ENCODE results near the gene VCL. TPM values are rescaled to one million over a fixed set of nuclear protein-coding genes. Genes with fewer than 3 reads are reported as not detected.

VCL gene
- total and polyA plus RNA-seq, 2 donors = 12.0 to 15.4 TPM

DNA sequence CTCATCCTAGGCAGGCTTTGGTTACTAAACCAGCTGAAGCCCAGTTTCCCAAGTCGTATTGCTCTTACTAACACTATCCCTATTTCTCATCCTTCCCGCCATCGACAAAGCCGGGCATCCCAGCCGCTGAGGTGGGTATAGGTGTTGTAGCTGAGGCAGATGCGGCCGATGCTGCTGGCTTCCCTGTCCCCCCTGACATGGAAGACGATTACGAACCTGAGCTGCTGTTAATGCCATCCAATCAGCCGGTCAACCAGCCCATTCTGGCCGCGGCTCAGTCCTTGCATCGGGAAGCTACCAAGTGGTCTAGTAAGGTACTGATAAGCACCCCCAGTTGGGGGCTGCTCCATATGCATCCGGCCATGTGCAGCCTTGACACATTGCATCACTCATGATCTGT lies 113.9 kb downstream of the VCL start:
- Histone ChIP-seq H3K27ac (ENCODE audit: low read depth in 1 of 2, low read length in 1 of 2) (no peak overlapping the region), H3K4me1 (ENCODE audit: control insufficient read depth in 2 of 2, insufficient read depth in 2 of 2, low read length in 2 of 2) (no peaks in the 10 kb centered on the region), H3K9me3 (ENCODE audit: control insufficient read depth in 2 of 2, insufficient read depth in 1 of 2, low read length in 1 of 2) (peaks cover 0 to 2% of the 10 kb centered on the region in 2 donors), H3K36me3 (ENCODE audit: control insufficient read depth in 2 of 2, insufficient read depth in 2 of 2, low read length in 1 of 2) (peaks cover 36 to 66% of the 10 kb centered on the region in 2 donors), H3K4me3 (ENCODE audit: low read length in 2 of 2) (no peak overlapping the region), H3K27me3 (ENCODE audit: control insufficient read depth in 2 of 2, insufficient read depth in 1 of 2, low read length in 1 of 2) (no peaks in the 10 kb centered on the region)
- WGBS = over 99% methylated on average over 14 of the region's 14 CpGs
- DNase-seq (ENCODE audit: low read depth in 6 of 9, low spot score in 9 of 9) = no peak

DNA sequence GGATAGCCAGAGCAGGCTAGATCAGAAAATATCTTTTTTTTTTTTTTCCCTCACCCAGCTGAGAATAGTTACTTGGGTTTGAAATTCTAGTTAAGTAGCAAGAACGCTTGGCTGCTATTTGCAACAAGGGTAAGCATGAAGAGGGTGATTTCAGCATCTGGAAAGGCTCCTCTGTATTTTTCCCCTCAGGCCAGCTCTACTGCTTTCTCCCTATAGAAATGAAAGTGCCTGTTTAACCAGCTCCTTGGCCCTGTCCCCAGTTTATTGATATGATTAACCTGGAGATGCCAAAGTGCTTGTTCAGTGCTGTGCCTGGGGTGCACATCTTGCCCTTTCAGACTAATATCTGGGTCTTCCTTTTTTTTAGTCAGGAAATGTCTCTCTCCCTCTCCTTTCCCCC lies 115.6 kb downstream of the VCL start:
- WGBS = 89% methylated on average over 1 of the region's 1 CpG
- DNase-seq (ENCODE audit: low read depth in 6 of 9, low spot score in 9 of 9) = no peak
- H3K4me1 ChIP-seq (ENCODE audit: control insufficient read depth in 2 of 2, insufficient read depth in 2 of 2, low read length in 2 of 2) = no peaks in the 10 kb centered on the region
- H3K27me3 ChIP-seq (ENCODE audit: control insufficient read depth in 2 of 2, insufficient read depth in 1 of 2, low read length in 1 of 2) = no peaks in the 10 kb centered on the region
- H3K27ac ChIP-seq (ENCODE audit: low read depth in 1 of 2, low read length in 1 of 2) = no peak overlapping the region
- peaks cover 0 to 2% of the 10 kb centered on the region in 2 donors for H3K9me3 ChIP-seq (ENCODE audit: control insufficient read depth in 2 of 2, insufficient read depth in 1 of 2, low read length in 1 of 2)
- no peak overlapping the region for H3K4me3 ChIP-seq (ENCODE audit: low read length in 2 of 2)
- peaks cover 46 to 78% of the 10 kb centered on the region in 2 donors for H3K36me3 ChIP-seq (ENCODE audit: control insufficient read depth in 2 of 2, insufficient read depth in 2 of 2, low read length in 1 of 2)

DNA sequence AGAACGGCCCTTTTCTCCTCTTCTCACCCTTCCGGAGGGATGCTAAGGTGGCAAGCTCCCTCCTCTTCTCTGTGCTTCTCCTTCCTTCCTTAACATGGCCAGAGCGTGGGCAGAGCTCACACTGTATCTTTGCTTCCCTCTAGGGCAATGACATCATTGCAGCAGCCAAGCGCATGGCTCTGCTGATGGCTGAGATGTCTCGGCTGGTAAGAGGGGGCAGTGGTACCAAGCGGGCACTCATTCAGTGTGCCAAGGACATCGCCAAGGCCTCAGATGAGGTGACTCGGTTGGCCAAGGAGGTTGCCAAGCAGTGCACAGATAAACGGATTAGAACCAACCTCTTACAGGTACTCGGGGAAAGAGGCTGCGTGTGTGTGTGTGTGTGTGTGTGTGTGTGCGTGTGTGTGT lies 116.1 kb downstream of the VCL start:
- Histone ChIP-seq H3K36me3 (ENCODE audit: control insufficient read depth in 2 of 2, insufficient read depth in 2 of 2, low read length in 1 of 2) (peaks cover 46 to 78% of the 10 kb centered on the region in 2 donors), H3K27me3 (ENCODE audit: control insufficient read depth in 2 of 2, insufficient read depth in 1 of 2, low read length in 1 of 2) (no peaks in the 10 kb centered on the region), H3K4me3 (ENCODE audit: low read length in 2 of 2) (no peak overlapping the region), H3K4me1 (ENCODE audit: control insufficient read depth in 2 of 2, insufficient read depth in 2 of 2, low read length in 2 of 2) (no peaks in the 10 kb centered on the region), H3K9me3 (ENCODE audit: control insufficient read depth in 2 of 2, insufficient read depth in 1 of 2, low read length in 1 of 2) (peaks cover 0 to 2% of the 10 kb centered on the region in 2 donors), H3K27ac (ENCODE audit: low read depth in 1 of 2, low read length in 1 of 2) (no peak overlapping the region)
- 92% methylated on average over 12 of the region's 12 CpGs for WGBS
- no peak for DNase-seq (ENCODE audit: low read depth in 6 of 9, low spot score in 9 of 9)

DNA sequence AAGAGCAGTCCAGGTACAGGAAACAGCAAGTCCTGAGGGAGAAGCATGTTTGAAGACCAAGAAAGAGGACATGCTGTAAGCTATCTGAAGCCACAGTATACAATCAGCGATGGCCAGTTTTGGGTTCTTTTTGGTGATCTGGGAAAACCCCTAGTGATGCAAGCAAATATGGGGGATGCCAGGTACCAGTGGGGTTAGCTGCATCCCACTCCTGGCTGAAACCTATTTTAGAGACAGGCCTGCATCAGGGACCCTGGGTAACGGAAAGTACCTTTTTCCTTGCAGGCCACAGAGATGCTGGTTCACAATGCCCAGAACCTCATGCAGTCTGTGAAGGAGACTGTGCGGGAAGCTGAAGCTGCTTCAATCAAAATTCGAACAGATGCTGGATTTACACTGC lies 119.8 kb downstream of the VCL start:
- WGBS = 97% methylated on average over 4 of the region's 4 CpGs
- no peaks in the 10 kb centered on the region for H3K4me1 ChIP-seq (ENCODE audit: control insufficient read depth in 2 of 2, insufficient read depth in 2 of 2, low read length in 2 of 2)

DNA sequence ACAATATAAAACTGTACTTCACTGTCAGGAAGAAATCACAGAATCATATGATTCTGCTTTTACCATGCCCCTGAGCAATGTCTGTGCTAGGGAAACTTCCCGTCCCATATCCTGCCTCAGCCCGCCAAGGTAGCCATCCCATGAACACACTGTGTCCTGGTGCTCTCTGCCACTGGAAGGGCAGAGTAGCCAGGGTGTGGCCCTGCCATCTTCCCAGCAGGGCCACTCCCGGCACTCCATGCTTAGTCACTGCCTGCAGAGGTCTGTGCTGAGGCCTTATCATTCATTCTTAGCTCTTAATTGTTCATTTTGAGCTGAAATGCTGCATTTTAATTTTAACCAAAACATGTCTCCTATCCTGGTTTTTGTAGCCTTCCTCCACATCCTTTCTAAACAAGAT lies 120.9 kb downstream of the VCL start:
- peaks cover 51 to 86% of the 10 kb centered on the region in 2 donors for H3K36me3 ChIP-seq (ENCODE audit: control insufficient read depth in 2 of 2, insufficient read depth in 2 of 2, low read length in 1 of 2)
- H3K4me1 ChIP-seq (ENCODE audit: control insufficient read depth in 2 of 2, insufficient read depth in 2 of 2, low read length in 2 of 2) = no peaks in the 10 kb centered on the region
- H3K9me3 ChIP-seq (ENCODE audit: control insufficient read depth in 2 of 2, insufficient read depth in 1 of 2, low read length in 1 of 2) = no peaks in the 10 kb centered on the region
- no peak for DNase-seq (ENCODE audit: low read depth in 6 of 9, low spot score in 9 of 9)
- WGBS = 97% methylated on average over 3 of the region's 3 CpGs
- H3K27me3 ChIP-seq (ENCODE audit: control insufficient read depth in 2 of 2, insufficient read depth in 1 of 2, low read length in 1 of 2) = no peaks in the 10 kb centered on the region
- no peak overlapping the region for H3K27ac ChIP-seq (ENCODE audit: low read depth in 1 of 2, low read length in 1 of 2)
- no peak overlapping the region for H3K4me3 ChIP-seq (ENCODE audit: low read length in 2 of 2)

More for the DNA sequence above, 119.8 kb downstream of the VCL start:
- Histone ChIP-seq H3K36me3 (ENCODE audit: control insufficient read depth in 2 of 2, insufficient read depth in 2 of 2, low read length in 1 of 2) (peaks cover 50 to 82% of the 10 kb centered on the region in 2 donors), H3K4me3 (ENCODE audit: low read length in 2 of 2) (no peak overlapping the region), H3K27me3 (ENCODE audit: control insufficient read depth in 2 of 2, insufficient read depth in 1 of 2, low read length in 1 of 2) (no peaks in the 10 kb centered on the region), H3K9me3 (ENCODE audit: control insufficient read depth in 2 of 2, insufficient read depth in 1 of 2, low read length in 1 of 2) (no peaks in the 10 kb centered on the region), H3K27ac (ENCODE audit: low read depth in 1 of 2, low read length in 1 of 2) (no peak overlapping the region)
- no peak for DNase-seq (ENCODE audit: low read depth in 6 of 9, low spot score in 9 of 9)

DNA sequence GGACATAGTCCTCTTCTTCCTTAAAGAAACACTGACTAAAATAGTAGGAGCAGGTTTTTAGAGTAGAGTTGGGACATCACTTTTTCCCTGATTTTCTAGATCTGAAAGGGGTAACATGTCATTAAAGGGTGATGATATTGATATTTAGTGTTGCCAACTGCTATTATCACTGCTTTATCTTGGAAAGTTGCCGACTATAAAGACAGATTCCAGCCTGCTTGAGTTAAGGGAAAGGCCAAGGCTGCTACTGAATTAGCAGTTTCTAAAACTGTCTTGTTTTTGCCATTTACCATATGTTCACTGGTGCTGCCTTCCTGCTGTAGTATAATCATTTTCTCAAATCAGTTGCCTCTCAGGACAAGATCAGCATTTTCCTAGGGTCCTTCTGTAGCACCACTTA lies 123.0 kb downstream of the VCL start:
- Histone ChIP-seq H3K27me3 (ENCODE audit: control insufficient read depth in 2 of 2, insufficient read depth in 1 of 2, low read length in 1 of 2) (no peaks in the 10 kb centered on the region), H3K27ac (ENCODE audit: low read depth in 1 of 2, low read length in 1 of 2) (no peak overlapping the region), H3K4me1 (ENCODE audit: control insufficient read depth in 2 of 2, insufficient read depth in 2 of 2, low read length in 2 of 2) (no peaks in the 10 kb centered on the region), H3K36me3 (ENCODE audit: control insufficient read depth in 2 of 2, insufficient read depth in 2 of 2, low read length in 1 of 2) (peaks cover 44 to 85% of the 10 kb centered on the region in 2 donors), H3K4me3 (ENCODE audit: low read length in 2 of 2) (no peak overlapping the region), H3K9me3 (ENCODE audit: control insufficient read depth in 2 of 2, insufficient read depth in 1 of 2, low read length in 1 of 2) (no peaks in the 10 kb centered on the region)
- 100% methylated on average over 1 of the region's 1 CpG for WGBS
- DNase-seq (ENCODE audit: low read depth in 6 of 9, low spot score in 9 of 9) = no peak

DNA sequence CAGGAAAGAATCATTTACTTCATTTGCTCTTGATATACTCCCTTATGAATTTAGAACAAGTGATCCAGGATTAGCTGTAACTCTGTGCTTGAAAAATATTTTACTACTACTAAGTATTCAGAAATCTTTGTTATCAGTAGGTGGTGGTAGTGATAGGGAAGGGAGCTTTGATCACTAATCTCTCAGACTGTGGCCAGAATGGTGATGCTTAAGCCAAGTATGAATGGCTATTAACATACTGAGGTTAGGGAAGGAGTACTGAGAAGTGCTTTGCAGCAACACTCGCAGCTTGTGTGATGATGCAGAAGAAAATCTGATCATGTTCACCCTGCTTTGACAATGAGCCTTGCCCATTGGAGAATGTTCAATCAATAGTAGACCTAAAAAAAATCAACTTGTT lies 123.5 kb downstream of the VCL start:
- H3K36me3 ChIP-seq (ENCODE audit: control insufficient read depth in 2 of 2, insufficient read depth in 2 of 2, low read length in 1 of 2) = peaks cover 48 to 86% of the 10 kb centered on the region in 2 donors
- no peak overlapping the region for H3K27ac ChIP-seq (ENCODE audit: low read depth in 1 of 2, low read length in 1 of 2)
- H3K4me3 ChIP-seq (ENCODE audit: low read length in 2 of 2) = no peak overlapping the region
- H3K9me3 ChIP-seq (ENCODE audit: control insufficient read depth in 2 of 2, insufficient read depth in 1 of 2, low read length in 1 of 2) = no peaks in the 10 kb centered on the region
- DNase-seq (ENCODE audit: low read depth in 6 of 9, low spot score in 9 of 9) = no peak
- no peaks in the 10 kb centered on the region for H3K4me1 ChIP-seq (ENCODE audit: control insufficient read depth in 2 of 2, insufficient read depth in 2 of 2, low read length in 2 of 2)
- no peaks in the 10 kb centered on the region for H3K27me3 ChIP-seq (ENCODE audit: control insufficient read depth in 2 of 2, insufficient read depth in 1 of 2, low read length in 1 of 2)
- 97% methylated on average over 1 of the region's 1 CpG for WGBS

DNA sequence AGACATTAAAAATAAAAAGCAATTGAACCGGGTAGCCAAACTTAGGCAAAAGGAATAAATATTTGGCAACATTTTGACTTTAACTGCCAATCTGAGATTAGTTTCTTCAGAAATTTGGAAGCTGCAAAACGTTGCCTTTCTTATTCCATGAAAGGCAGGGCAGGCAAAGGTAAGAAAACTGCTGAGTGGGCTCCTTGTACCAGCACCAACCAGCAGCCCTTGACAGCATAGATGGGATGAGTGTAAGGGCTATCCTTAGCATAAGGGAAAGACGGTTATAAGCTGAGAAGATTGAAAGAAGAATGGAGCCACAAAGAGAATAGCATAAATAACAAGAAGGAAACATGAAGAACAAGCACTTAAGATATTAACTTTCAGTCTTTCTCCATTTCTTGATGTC lies 124.1 kb downstream of the VCL start:
- WGBS = 92% methylated on average over 3 of the region's 3 CpGs

DNA sequence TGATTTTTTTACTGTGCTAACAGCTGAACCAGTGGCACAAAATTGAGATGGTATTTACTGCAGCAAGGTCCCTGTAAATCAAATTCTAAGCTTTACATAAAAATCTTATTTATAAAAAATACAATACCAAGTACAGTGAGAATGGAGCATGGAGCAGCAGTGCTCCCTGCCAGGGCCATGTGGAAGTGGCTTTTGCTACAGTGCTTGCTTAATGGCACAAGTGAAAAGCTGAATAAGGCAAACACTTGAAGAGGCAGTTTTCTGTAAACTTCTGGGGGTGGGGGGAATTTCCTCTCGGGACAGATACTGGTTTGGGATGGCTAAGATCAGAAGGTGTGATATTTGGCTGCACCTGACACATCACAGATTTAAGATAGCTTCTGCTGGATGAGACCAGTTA lies 125.2 kb downstream of the VCL start:
- Histone ChIP-seq H3K4me1 (ENCODE audit: control insufficient read depth in 2 of 2, insufficient read depth in 2 of 2, low read length in 2 of 2) (no peaks in the 10 kb centered on the region), H3K4me3 (ENCODE audit: low read length in 2 of 2) (no peak overlapping the region), H3K9me3 (ENCODE audit: control insufficient read depth in 2 of 2, insufficient read depth in 1 of 2, low read length in 1 of 2) (no peaks in the 10 kb centered on the region), H3K27me3 (ENCODE audit: control insufficient read depth in 2 of 2, insufficient read depth in 1 of 2, low read length in 1 of 2) (no peaks in the 10 kb centered on the region), H3K27ac (ENCODE audit: low read depth in 1 of 2, low read length in 1 of 2) (no peak overlapping the region), H3K36me3 (ENCODE audit: control insufficient read depth in 2 of 2, insufficient read depth in 2 of 2, low read length in 1 of 2) (peaks cover 43 to 78% of the 10 kb centered on the region in 2 donors)
- WGBS = 47% methylated on average over 1 of the region's 1 CpG
- DNase-seq (ENCODE audit: low read depth in 6 of 9, low spot score in 9 of 9) = no peak

More for the DNA sequence above, 124.1 kb downstream of the VCL start:
- no peak overlapping the region for H3K27ac ChIP-seq (ENCODE audit: low read depth in 1 of 2, low read length in 1 of 2)
- H3K4me1 ChIP-seq (ENCODE audit: control insufficient read depth in 2 of 2, insufficient read depth in 2 of 2, low read length in 2 of 2) = no peaks in the 10 kb centered on the region
- H3K27me3 ChIP-seq (ENCODE audit: control insufficient read depth in 2 of 2, insufficient read depth in 1 of 2, low read length in 1 of 2) = no peaks in the 10 kb centered on the region
- no peak overlapping the region for H3K4me3 ChIP-seq (ENCODE audit: low read length in 2 of 2)
- H3K36me3 ChIP-seq (ENCODE audit: control insufficient read depth in 2 of 2, insufficient read depth in 2 of 2, low read length in 1 of 2) = peaks cover 50 to 83% of the 10 kb centered on the region in 2 donors
- no peak for DNase-seq (ENCODE audit: low read depth in 6 of 9, low spot score in 9 of 9)
- H3K9me3 ChIP-seq (ENCODE audit: control insufficient read depth in 2 of 2, insufficient read depth in 1 of 2, low read length in 1 of 2) = no peaks in the 10 kb centered on the region
